HCT116 (cell line): Measurements from ENCODE around the gene IGLL5. TPM values are rescaled to one million over a fixed set of nuclear protein-coding genes. Genes with fewer than 3 reads are reported as not detected.

Source experiments
- ATAC-seq: fragments of 200-7000 bp; cut with Tn5 transposase; 2 replicates; pipeline ENCODE4 v1.9.1; 2020; ENCODE audit warnings: mild to moderate bottlenecking, moderate library complexity
- BruUV-seq: library from RNA; stranded (reverse); fragments of 400-500 nt; replicated peaks from 2 replicates; lab custom pipeline; 2021; lab: Mats Ljungman, UMichigan
- CTCF ChIA-PET: fragments of 300-600 bp; sonication (Branson Sonifier 250); formaldehyde crosslinking; loops from one replicate; lab custom pipeline; 2021; ENCODE audit warnings: antibody characterized with exemption; lab: Charles Lee
- POLR2A ChIA-PET: fragments of 300-600, 350-600 bp; sonication (Branson Sonifier 250); formaldehyde crosslinking; loops from one replicate; lab custom pipeline; 2021; ENCODE audit warnings: antibody characterized with exemption; lab: Charles Lee
- RAD21 ChIA-PET, 2 experiments: fragments of 300-600 bp; sonication (Branson Sonifier 250); formaldehyde crosslinking; loops; one replicate each; lab custom pipeline; 2023; ENCODE audit warnings: low total read pairs in 2 of 2; ENCODE audit not compliant: uncharacterized antibody in 2 of 2, unreplicated experiment in 2 of 2, low non-redundant PET in 1 of 2; lab: Charles Lee
- DNase-seq: peaks from one replicate; pipeline ENCODE4 v3.0.0-alpha.2; 2010; ENCODE audit warnings: low read depth, low spot score
- H2AFZ ChIP-seq: fragments of 200-600 bp; shearing (Covaris generic), sonication (generic); 2 replicates; pipeline ENCODE4 v1.6.1; 2017; ENCODE audit warnings: low read depth, mixed run types, mixed read lengths, antibody characterized with exemption, low read length; ENCODE audit not compliant: poor library complexity, severe bottlenecking
- H3K27ac ChIP-seq: 2 replicates; pipeline ENCODE4 v1.5.1; 2012; ENCODE audit warnings: low read depth, low read length
- H3K27me3 ChIP-seq: fragments of 200-600 bp; sonication (generic); 2 replicates; pipeline ENCODE4 v1.6.1; 2016; ENCODE audit warnings: mixed run types, low read length, mixed read lengths; ENCODE audit not compliant: insufficient read depth
- H3K36me3 ChIP-seq, 2 experiments: fragments of 200-500 bp in 1 of 2; fragments of 200-600 bp in 1 of 2; sonication (Bioruptor generic) in 1 of 2; sonication (generic) in 1 of 2; 2 replicates each; pipeline versions ENCODE4 v1.5.1 to v1.6.1; 2014 to 2016; ENCODE audit warnings: low read length in 2 of 2, inconsistent platforms in 1 of 2, mixed read lengths in 1 of 2, mixed run types in 1 of 2; ENCODE audit not compliant: insufficient read depth in 2 of 2, control insufficient read depth in 1 of 2
- H3K4me1 ChIP-seq, 2 experiments: fragments of 200-600 bp in 1 of 2; sonication (generic) in 1 of 2; 2 replicates each; pipeline versions ENCODE4 v1.5.1 to v1.6.1; 2012 to 2017; ENCODE audit warnings: low read length in 2 of 2, inconsistent platforms in 1 of 2, mild to moderate bottlenecking in 1 of 2, mixed read lengths in 1 of 2, mixed run types in 1 of 2, moderate library complexity in 1 of 2; ENCODE audit not compliant: insufficient read depth in 2 of 2, control insufficient read depth in 1 of 2
- H3K4me2 ChIP-seq: fragments of 200-600 bp; sonication (generic); 2 replicates; pipeline ENCODE4 v1.6.1; 2017; ENCODE audit warnings: mixed run types, low read length, mixed read lengths
- H3K4me3 ChIP-seq, 2 experiments: fragments of 200-600 bp in 1 of 2; sonication (generic) in 1 of 2; replicated peaks in 1 of 2; 2 replicates each; pipeline ENCODE4 v1.5.1; 2011 to 2016; ENCODE audit warnings: low read length in 2 of 2, control low read depth in 1 of 2, low read depth in 1 of 2, mild to moderate bottlenecking in 1 of 2, mixed read lengths in 1 of 2, mixed run types in 1 of 2
- H3K79me2 ChIP-seq: fragments of 200-600 bp; sonication (generic); 2 replicates; pipeline ENCODE4 v1.6.1; 2017; ENCODE audit warnings: mild to moderate bottlenecking, mixed run types, low read length, moderate library complexity, mixed read lengths; ENCODE audit not compliant: insufficient read depth
- H3K9ac ChIP-seq: fragments of 200-600 bp; sonication (generic); 2 replicates; pipeline ENCODE4 v1.6.1; 2016; ENCODE audit warnings: low read length, mixed read lengths
- H3K9me2 ChIP-seq: fragments of 200-600 bp; sonication (generic), shearing (Covaris generic); 2 replicates; pipeline ENCODE4 v1.6.1; 2017; ENCODE audit warnings: mixed run types, mild to moderate bottlenecking, moderate library complexity; ENCODE audit not compliant: insufficient read depth
- H3K9me3 ChIP-seq, 2 experiments: fragments of 200-500 bp in 1 of 2; fragments of 200-600 bp in 1 of 2; sonication (Bioruptor generic) in 1 of 2; sonication (generic) in 1 of 2; 2 replicates each; pipeline ENCODE4 v1.6.1; 2014 to 2017; ENCODE audit warnings: low read length in 2 of 2, mixed read lengths in 2 of 2, inconsistent platforms in 1 of 2, low read depth in 1 of 2, mild to moderate bottlenecking in 1 of 2, mixed run types in 1 of 2, moderate library complexity in 1 of 2; ENCODE audit not compliant: control insufficient read depth in 1 of 2, insufficient read depth in 1 of 2
- H4K20me1 ChIP-seq: fragments of 200-600 bp; sonication (generic), shearing (Covaris generic); 2 replicates; pipeline ENCODE4 v1.6.1; 2017; ENCODE audit warnings: mixed run types, mild to moderate bottlenecking, moderate library complexity; ENCODE audit not compliant: insufficient read depth
- CEBPB ChIP-seq: IDR thresholded peaks from 2 replicates; pipeline ENCODE4 v1.6.1; 2012; ENCODE audit warnings: low read depth
- ELF1 ChIP-seq: IDR thresholded peaks from 2 replicates; pipeline ENCODE4 v1.6.1; 2012; ENCODE audit warnings: low read depth, borderline replicate concordance
- EZH2 ChIP-seq: fragments of 200-600 bp; sonication (generic); IDR thresholded peaks from 2 replicates; pipeline ENCODE4 v1.6.1; 2017; ENCODE audit warnings: antibody characterized with exemption, mixed run types
- EZH2phosphoT487 ChIP-seq: fragments of 200-600 bp; IDR thresholded peaks from 2 replicates; pipeline ENCODE4 v1.6.1; 2018; ENCODE audit warnings: antibody characterized with exemption, borderline replicate concordance
- FOSL1 ChIP-seq: IDR thresholded peaks from 2 replicates; pipeline ENCODE4 v1.6.1; 2012; ENCODE audit warnings: low read depth
- JUND ChIP-seq: IDR thresholded peaks from 2 replicates; pipeline ENCODE4 v1.6.1; 2012
- POLR2AphosphoS5 ChIP-seq: IDR thresholded peaks from 2 replicates; pipeline ENCODE4 v1.6.1; 2011; ENCODE audit warnings: mild to moderate bottlenecking, low read depth, low read length, moderate library complexity
- RAD21 ChIP-seq: IDR thresholded peaks from 2 replicates; pipeline ENCODE4 v1.6.1; 2012; ENCODE audit warnings: low read depth, mild to moderate bottlenecking
- SP1 ChIP-seq: IDR thresholded peaks from 2 replicates; pipeline ENCODE4 v1.6.1; 2012; ENCODE audit warnings: low read depth
- SRF ChIP-seq: IDR thresholded peaks from 2 replicates; pipeline ENCODE4 v1.6.1; 2012; ENCODE audit warnings: low read depth
- TCF7L2 ChIP-seq: IDR thresholded peaks from 2 replicates; pipeline ENCODE4 v1.7.0; 2011; ENCODE audit warnings: borderline replicate concordance, inconsistent platforms; ENCODE audit not compliant: insufficient read depth, insufficient read length; ENCODE audit errors: extremely low read depth
- YY1 ChIP-seq: IDR thresholded peaks from 2 replicates; pipeline ENCODE4 v1.6.1; 2011; ENCODE audit warnings: low read length, low read depth, moderate library complexity, mild to moderate bottlenecking; ENCODE audit not compliant: insufficient replicate concordance; ENCODE audit errors: extremely low read depth
- ZBTB33 ChIP-seq: IDR thresholded peaks from 2 replicates; pipeline ENCODE4 v1.6.1; 2011; ENCODE audit warnings: mild to moderate bottlenecking, low read length, moderate library complexity; ENCODE audit not compliant: insufficient replicate concordance; ENCODE audit errors: extremely low read depth
- ZFX ChIP-seq: fragments of 450-650 bp; IDR thresholded peaks from 2 replicates; pipeline ENCODE4 v1.6.1; 2017
- intact Hi-C: fragments of 100-400 bp; cut with micrococcal nuclease; formaldehyde crosslinking; loops from 2 replicates; pipeline ENCODE4 v1.10.0; 2022
- total RNA-seq: library from RNA; stranded (reverse); gene quantifications from one replicate; pipeline ENCODE4 v1.2.1, GENCODE V29; 2021; ENCODE audit not compliant: unreplicated experiment
- TF ChIP-seq, protein P1 (sequence below), 3 experiments: fragments of 200-600 bp in 1 of 3; sonication (generic) in 1 of 3; IDR thresholded peaks in 2 of 3; conservative IDR thresholded peaks in 1 of 3; 2 replicates each; pipeline ENCODE4 v1.5.1; 2012 to 2017; ENCODE audit warnings: low read depth in 2 of 3, low read length in 2 of 3, antibody characterized with exemption in 1 of 3, borderline replicate concordance in 1 of 3, control low read depth in 1 of 3, mild to moderate bottlenecking in 1 of 3, mixed read lengths in 1 of 3, mixed run types in 1 of 3, moderate library complexity in 1 of 3; ENCODE audit not compliant: insufficient read depth in 1 of 3
- TF ChIP-seq, protein P2 (sequence below): IDR thresholded peaks from 2 replicates; pipeline ENCODE4 v1.6.1; 2012
- TF ChIP-seq, protein P3 (sequence below): IDR thresholded peaks from 2 replicates; pipeline ENCODE4 v1.6.1; 2012

Gene IGLL5
- total RNA-seq, 1 experiment from 2014 or later = not detected

DNA sequence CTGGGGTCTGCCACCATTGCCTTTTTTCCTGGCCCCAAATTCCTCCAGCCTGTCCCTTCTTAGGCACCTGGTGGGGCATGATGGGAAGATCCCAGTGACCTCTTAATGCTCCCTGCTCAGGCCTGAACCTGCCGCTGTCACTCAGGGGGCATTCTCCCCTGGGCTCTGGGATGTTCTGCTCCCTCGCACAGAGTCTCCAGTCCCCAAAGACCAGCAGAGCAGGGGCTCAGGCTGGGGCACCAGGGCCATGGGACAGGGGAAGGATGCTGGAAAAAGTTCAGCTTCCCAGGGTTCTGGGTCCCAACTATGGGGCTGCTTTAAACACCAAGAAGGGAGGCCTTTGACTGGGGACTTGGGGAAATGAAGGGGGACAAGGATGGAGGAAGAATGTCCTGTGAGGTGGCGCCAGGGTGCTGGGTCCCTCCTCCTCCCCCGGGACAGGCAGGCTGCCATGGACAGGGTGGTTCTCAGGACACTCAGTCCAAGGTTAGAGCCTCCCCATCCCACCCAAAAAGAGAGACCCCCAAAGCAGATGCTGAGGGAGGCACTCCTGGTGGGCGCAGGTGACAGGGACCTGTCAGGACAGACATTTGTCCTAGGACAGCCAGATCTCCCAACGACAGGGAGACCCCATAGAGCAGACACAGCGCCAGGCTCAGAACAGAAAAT lies 30.8 kb downstream of the IGLL5 start:
- no peaks in the 10 kb centered on the region for H3K9me3 ChIP-seq
- intact Hi-C loops = no loop called here
- no peak overlapping the region for H3K9ac ChIP-seq
- CTCF ChIA-PET = no interaction called here
- no peak overlapping the region for H3K4me3 ChIP-seq
- TF ChIP-seq TCF7L2 (no peak), YY1 (no peak), SP1 (no peak), SRF (no peak), EZH2 (no peak), CEBPB (no peak), ELF1 (no peak), ZFX (no peak), FOSL1 (no peak), EZH2phosphoT487 (no peak), RAD21 (no peak), ZBTB33 (no peak), JUND (no peak), POLR2AphosphoS5 (no peak)
- TF ChIP-seq, protein P1, sequence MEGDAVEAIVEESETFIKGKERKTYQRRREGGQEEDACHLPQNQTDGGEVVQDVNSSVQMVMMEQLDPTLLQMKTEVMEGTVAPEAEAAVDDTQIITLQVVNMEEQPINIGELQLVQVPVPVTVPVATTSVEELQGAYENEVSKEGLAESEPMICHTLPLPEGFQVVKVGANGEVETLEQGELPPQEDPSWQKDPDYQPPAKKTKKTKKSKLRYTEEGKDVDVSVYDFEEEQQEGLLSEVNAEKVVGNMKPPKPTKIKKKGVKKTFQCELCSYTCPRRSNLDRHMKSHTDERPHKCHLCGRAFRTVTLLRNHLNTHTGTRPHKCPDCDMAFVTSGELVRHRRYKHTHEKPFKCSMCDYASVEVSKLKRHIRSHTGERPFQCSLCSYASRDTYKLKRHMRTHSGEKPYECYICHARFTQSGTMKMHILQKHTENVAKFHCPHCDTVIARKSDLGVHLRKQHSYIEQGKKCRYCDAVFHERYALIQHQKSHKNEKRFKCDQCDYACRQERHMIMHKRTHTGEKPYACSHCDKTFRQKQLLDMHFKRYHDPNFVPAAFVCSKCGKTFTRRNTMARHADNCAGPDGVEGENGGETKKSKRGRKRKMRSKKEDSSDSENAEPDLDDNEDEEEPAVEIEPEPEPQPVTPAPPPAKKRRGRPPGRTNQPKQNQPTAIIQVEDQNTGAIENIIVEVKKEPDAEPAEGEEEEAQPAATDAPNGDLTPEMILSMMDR (IDR thresholded peaks at IDR 0.05 in 2 of 3, conservative IDR thresholded peaks at IDR 0.05 in 1 of 3; ENCODE audit: borderline replicate concordance in 1 of 3, insufficient read depth in 1 of 3, low read depth in 2 of 3, low read length in 2 of 3) = no peak
- TF ChIP-seq, protein P2, sequence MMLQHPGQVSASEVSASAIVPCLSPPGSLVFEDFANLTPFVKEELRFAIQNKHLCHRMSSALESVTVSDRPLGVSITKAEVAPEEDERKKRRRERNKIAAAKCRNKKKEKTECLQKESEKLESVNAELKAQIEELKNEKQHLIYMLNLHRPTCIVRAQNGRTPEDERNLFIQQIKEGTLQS = no peak
- TF ChIP-seq, protein P3, sequence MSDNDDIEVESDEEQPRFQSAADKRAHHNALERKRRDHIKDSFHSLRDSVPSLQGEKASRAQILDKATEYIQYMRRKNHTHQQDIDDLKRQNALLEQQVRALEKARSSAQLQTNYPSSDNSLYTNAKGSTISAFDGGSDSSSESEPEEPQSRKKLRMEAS = no peak
- H3K27me3 ChIP-seq = peaks cover 3% of the 10 kb centered on the region; the same call in 1 of the 2 replicates
- no peaks in the 10 kb centered on the region for H3K4me1 ChIP-seq
- H3K27ac ChIP-seq = no peak overlapping the region
- H3K9me2 ChIP-seq = no peaks in the 10 kb centered on the region
- H3K4me2 ChIP-seq = no peak overlapping the region
- BruUV-seq = no TSS peak
- no peaks in the 10 kb centered on the region for H4K20me1 ChIP-seq
- H3K79me2 ChIP-seq = no peaks in the 10 kb centered on the region
- no peak for DNase-seq
- POLR2A ChIA-PET = no interaction called here
- ATAC-seq = no peak
- no peaks in the 10 kb centered on the region for H3K36me3 ChIP-seq
- RAD21 ChIA-PET = no interaction called here
- H2AFZ ChIP-seq = no peak overlapping the region
